Transverse colon (tissue), 3 donors: ENCODE measurements around the gene MTMR11.

Experiments
- EP300 ChIP-seq: sonication (generic); formaldehyde crosslinking; IDR thresholded peaks from one replicate; pipeline ENCODE4 v1.6.1; 2017; ENCODE audit warnings: antibody characterized with exemption, low read depth
- TF ChIP-seq, protein P1 (sequence below), 5 experiments: fragments of 200-600 bp in 3 of 5; fragments of 450-650 bp in 2 of 5; sonication (generic) in 3 of 5; IDR thresholded peaks; 1 replicate in 2 of 5; 2 replicates in 3 of 5; pipeline ENCODE4 v1.5.1; 2016 to 2017; ENCODE audit warnings: antibody characterized with exemption in 5 of 5, inconsistent platforms in 3 of 5, mild to moderate bottlenecking in 2 of 5, moderate library complexity in 1 of 5

GRCh38 chr1:149899460-149900284 lies 37.0 kb downstream of the MTMR11 start, which contains the start of gene BOLA1:
- TF ChIP-seq, protein P1, sequence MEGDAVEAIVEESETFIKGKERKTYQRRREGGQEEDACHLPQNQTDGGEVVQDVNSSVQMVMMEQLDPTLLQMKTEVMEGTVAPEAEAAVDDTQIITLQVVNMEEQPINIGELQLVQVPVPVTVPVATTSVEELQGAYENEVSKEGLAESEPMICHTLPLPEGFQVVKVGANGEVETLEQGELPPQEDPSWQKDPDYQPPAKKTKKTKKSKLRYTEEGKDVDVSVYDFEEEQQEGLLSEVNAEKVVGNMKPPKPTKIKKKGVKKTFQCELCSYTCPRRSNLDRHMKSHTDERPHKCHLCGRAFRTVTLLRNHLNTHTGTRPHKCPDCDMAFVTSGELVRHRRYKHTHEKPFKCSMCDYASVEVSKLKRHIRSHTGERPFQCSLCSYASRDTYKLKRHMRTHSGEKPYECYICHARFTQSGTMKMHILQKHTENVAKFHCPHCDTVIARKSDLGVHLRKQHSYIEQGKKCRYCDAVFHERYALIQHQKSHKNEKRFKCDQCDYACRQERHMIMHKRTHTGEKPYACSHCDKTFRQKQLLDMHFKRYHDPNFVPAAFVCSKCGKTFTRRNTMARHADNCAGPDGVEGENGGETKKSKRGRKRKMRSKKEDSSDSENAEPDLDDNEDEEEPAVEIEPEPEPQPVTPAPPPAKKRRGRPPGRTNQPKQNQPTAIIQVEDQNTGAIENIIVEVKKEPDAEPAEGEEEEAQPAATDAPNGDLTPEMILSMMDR (IDR thresholded peaks at IDR 0.05), result no peak
- no peak for TF ChIP-seq EP300
